Keratinocyte (primary cell): ENCODE data around the gene PBX4. TPM values are rescaled to one million over a fixed set of nuclear protein-coding genes. Genes with fewer than 3 reads are reported as not detected.

Experiments used
- DNase-seq: peaks from one replicate; pipeline ENCODE4 v3.0.0-alpha.2; 2011; ENCODE audit warnings: low read depth, missing footprints, low spot score
- FAIRE-seq: peaks from 2 replicates; lab custom pipeline; 2011; peaks lifted over from hg19 to GRCh38; lab: Jason Lieb, UNC
- H2AFZ ChIP-seq: 2 replicates; pipeline ENCODE4 v1.6.0; 2012; ENCODE audit warnings: low read length, control low read depth, inconsistent platforms; ENCODE audit not compliant: control insufficient read depth
- H3K27ac ChIP-seq: 2 replicates; pipeline ENCODE4 v1.5.1; 2011; ENCODE audit warnings: low read length; ENCODE audit not compliant: control insufficient read depth, insufficient read depth
- H3K27me3 ChIP-seq: 3 replicates; pipeline ENCODE4 v1.6.0; 2011; ENCODE audit warnings: low read length; ENCODE audit not compliant: control insufficient read depth, insufficient read depth; ENCODE audit errors: extremely low read depth
- H3K36me3 ChIP-seq, 2 experiments: 2 replicates in 1 of 2; 3 replicates in 1 of 2; pipeline ENCODE4 v1.5.1; 2011; ENCODE audit warnings: low read length in 2 of 2, mild to moderate bottlenecking in 1 of 2; ENCODE audit not compliant: control insufficient read depth in 2 of 2, insufficient read depth in 2 of 2; ENCODE audit errors: extremely low read depth in 1 of 2
- H3K4me1 ChIP-seq: 3 replicates; pipeline ENCODE4 v1.5.1; 2011; ENCODE audit warnings: low read length; ENCODE audit not compliant: control insufficient read depth, insufficient read depth; ENCODE audit errors: extremely low read depth
- H3K4me2 ChIP-seq: 3 replicates; pipeline ENCODE4 v1.6.0; 2011; ENCODE audit warnings: low read depth, low read length; ENCODE audit not compliant: control insufficient read depth, insufficient read depth; ENCODE audit errors: extremely low read depth
- H3K4me3 ChIP-seq, 3 experiments: fragments of 200-600 bp in 1 of 3; sonication (generic) in 1 of 3; 2 replicates in 2 of 3; 3 replicates in 1 of 3; pipeline ENCODE4 v1.5.1; 2011 to 2016; ENCODE audit warnings: low read length in 3 of 3, mild to moderate bottlenecking in 3 of 3, control low read depth in 2 of 3, inconsistent platforms in 1 of 3, low read depth in 1 of 3, mixed read lengths in 1 of 3, mixed run types in 1 of 3, moderate library complexity in 1 of 3; ENCODE audit not compliant: control insufficient read depth in 2 of 3, insufficient read depth in 2 of 3; ENCODE audit errors: extremely low read depth in 1 of 3
- H3K79me2 ChIP-seq: 2 replicates; pipeline ENCODE4 v1.6.0; 2012; ENCODE audit warnings: low read length; ENCODE audit not compliant: control insufficient read depth, insufficient read depth
- H3K9ac ChIP-seq: 3 replicates; pipeline ENCODE4 v1.6.0; 2011; ENCODE audit warnings: low read length; ENCODE audit not compliant: control insufficient read depth, insufficient read depth; ENCODE audit errors: extremely low read depth
- H3K9me1 ChIP-seq: 3 replicates; pipeline ENCODE4 v1.6.0; 2011; ENCODE audit warnings: low read length; ENCODE audit not compliant: control insufficient read depth, insufficient read depth; ENCODE audit errors: extremely low read depth
- H3K9me3 ChIP-seq: 2 replicates; pipeline ENCODE4 v1.5.1; 2012; ENCODE audit warnings: low read depth, low read length; ENCODE audit not compliant: control insufficient read depth
- H4K20me1 ChIP-seq: 3 replicates; pipeline ENCODE4 v1.6.0; 2011; ENCODE audit warnings: low read length; ENCODE audit not compliant: control insufficient read depth, insufficient read depth; ENCODE audit errors: extremely low read depth
- CTCF ChIP-seq, 3 experiments: IDR thresholded peaks in 1 of 3; conservative IDR thresholded peaks in 1 of 3; optimal IDR thresholded peaks in 1 of 3; 2 replicates in 2 of 3; 3 replicates in 1 of 3; pipeline versions ENCODE3 to v1.5.1; 2011; ENCODE audit warnings: low read length in 3 of 3, mild to moderate bottlenecking in 3 of 3, moderate library complexity in 2 of 3, control low read depth in 1 of 3, inconsistent platforms in 1 of 3; ENCODE audit not compliant: insufficient read depth in 2 of 3; ENCODE audit errors: extremely low read depth in 1 of 3
- EZH2 ChIP-seq: IDR thresholded peaks from one replicate; pipeline ENCODE4 v1.6.1; 2012; ENCODE audit warnings: inconsistent platforms, mild to moderate bottlenecking, low read length, moderate library complexity
- dilution Hi-C: fragments of 300-500 bp; cut with MboI; formaldehyde crosslinking; loops from one replicate; pipeline ENCODE4 v1.7.0; 2020; ENCODE audit warnings: low sequenced_read_pairs; ENCODE audit not compliant: extremely low pct_ligation_motif_present
- polyA plus RNA-seq, 5 experiments: library from polyadenylated mRNA; depleted of rRNA in 3 of 5; stranded (reverse) in 3 of 5; stranded (forward) in 1 of 5; unstranded in 1 of 5; fragments of >200 nt; gene quantifications; 1 replicate in 1 of 5; 2 replicates in 3 of 5; 3 replicates in 1 of 5; pipeline versions ENCODE4 v1.2.1 to v1.2.3, GENCODE V29; 2011 to 2012; ENCODE audit warnings: missing spikeins in 2 of 5, low read depth in 1 of 5, low replicate concordance in 1 of 5

PBX4 gene
- polyA plus RNA-seq, 1 donor (not counting 4 experiments of a cell fraction or from before 2014, with no cell fraction given), result 1.7 TPM

GRCh38 chr19:19627621-19628500, 9.4 kb upstream of the PBX4 start, which contains the start of gene LPAR2:
Gene LPAR2 (minus strand): TSS chr19:19628220. CDS start chr19:19627275, 945 bp downstream.
- peak; percentile 48 for FAIRE-seq
- H3K27ac ChIP-seq, result peak within 1 kb of the TSS; percentile 69
- H2AFZ ChIP-seq, result peak within 1 kb of the TSS; percentile 52
- H4K20me1 ChIP-seq, result peaks cover 3% of the 10 kb centered on the region
- peaks cover 4 to 7% of the 10 kb centered on the region in 2 experiments for H3K36me3 ChIP-seq
- peak within 1 kb of the TSS; percentile 64 to 75 (median 73) for H3K4me3 ChIP-seq
- H3K9me3 ChIP-seq, result no peaks in the 10 kb centered on the region
- TF ChIP-seq CTCF (optimal IDR thresholded peaks at IDR 0.05 in 1 of 3, IDR thresholded peaks at IDR 0.05 in 1 of 3, conservative IDR thresholded peaks at IDR 0.05 in 1 of 3; ENCODE audit: extremely low read depth in 1 of 3, insufficient read depth in 2 of 3, low read length in 3 of 3) (no peak), EZH2 (no peak)
- H3K27me3 ChIP-seq, result no peaks in the 10 kb centered on the region
- peaks cover 3% of the 10 kb centered on the region for H3K79me2 ChIP-seq
- H3K9me1 ChIP-seq, result no peaks in the 10 kb centered on the region
- dilution Hi-C loops, result no loop called here
- DNase-seq, result peak; percentile 40
- peaks cover 5% of the 10 kb centered on the region for H3K4me1 ChIP-seq
- peak within 1 kb of the TSS; percentile 93 for H3K4me2 ChIP-seq
- peak within 1 kb of the TSS; percentile 79 for H3K9ac ChIP-seq

GRCh38 chr19:19626516-19627472, 8.3 kb upstream of the PBX4 start:
- dilution Hi-C loops, result no loop called here
- Histone ChIP-seq H4K20me1 (peaks cover 3% of the 10 kb centered on the region), H2AFZ (no peak overlapping the region), H3K36me3 (peaks cover 0 to 4% of the 10 kb centered on the region in 2 experiments), H3K9me1 (no peaks in the 10 kb centered on the region), H3K79me2 (peaks cover 3% of the 10 kb centered on the region), H3K27ac (no peak overlapping the region), H3K4me2 (peak overlapping the region; percentile 93), H3K27me3 (no peaks in the 10 kb centered on the region), H3K9ac (peak overlapping the region; percentile 79), H3K4me1 (peaks cover 5% of the 10 kb centered on the region), H3K9me3 (no peaks in the 10 kb centered on the region), H3K4me3 (peak overlapping the region; percentile 64 to 75 (median 73))
- no peak for FAIRE-seq
- no peak for DNase-seq
- TF ChIP-seq CTCF (optimal IDR thresholded peaks at IDR 0.05 in 1 of 3, IDR thresholded peaks at IDR 0.05 in 1 of 3, conservative IDR thresholded peaks at IDR 0.05 in 1 of 3; ENCODE audit: extremely low read depth in 1 of 3, insufficient read depth in 2 of 3, low read length in 3 of 3) (no peak), EZH2 (no peak)
